Measurements from ENCODE around the gene PYGM.

DNA sequence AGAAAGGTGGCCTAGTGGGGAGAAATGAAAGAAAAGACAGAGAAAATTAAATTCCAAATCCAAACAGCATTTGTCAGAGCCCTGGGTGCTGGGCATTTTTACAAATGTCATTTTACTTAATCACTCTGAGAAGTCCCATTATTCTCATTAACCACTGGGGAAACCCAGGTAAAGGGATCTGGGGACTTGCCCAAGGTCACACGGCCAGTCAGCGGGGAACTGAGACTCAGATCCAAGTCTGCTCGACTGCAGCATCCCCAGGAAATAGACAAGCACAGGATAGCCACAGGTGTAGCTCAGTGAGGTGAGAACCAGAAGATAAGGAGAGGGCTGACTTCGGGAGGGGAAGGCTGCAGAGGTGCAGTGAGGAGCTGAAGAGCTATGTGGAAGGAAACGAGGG lies 44.7 kb downstream of the PYGM start:
- TF ChIP-seq, protein P1, sequence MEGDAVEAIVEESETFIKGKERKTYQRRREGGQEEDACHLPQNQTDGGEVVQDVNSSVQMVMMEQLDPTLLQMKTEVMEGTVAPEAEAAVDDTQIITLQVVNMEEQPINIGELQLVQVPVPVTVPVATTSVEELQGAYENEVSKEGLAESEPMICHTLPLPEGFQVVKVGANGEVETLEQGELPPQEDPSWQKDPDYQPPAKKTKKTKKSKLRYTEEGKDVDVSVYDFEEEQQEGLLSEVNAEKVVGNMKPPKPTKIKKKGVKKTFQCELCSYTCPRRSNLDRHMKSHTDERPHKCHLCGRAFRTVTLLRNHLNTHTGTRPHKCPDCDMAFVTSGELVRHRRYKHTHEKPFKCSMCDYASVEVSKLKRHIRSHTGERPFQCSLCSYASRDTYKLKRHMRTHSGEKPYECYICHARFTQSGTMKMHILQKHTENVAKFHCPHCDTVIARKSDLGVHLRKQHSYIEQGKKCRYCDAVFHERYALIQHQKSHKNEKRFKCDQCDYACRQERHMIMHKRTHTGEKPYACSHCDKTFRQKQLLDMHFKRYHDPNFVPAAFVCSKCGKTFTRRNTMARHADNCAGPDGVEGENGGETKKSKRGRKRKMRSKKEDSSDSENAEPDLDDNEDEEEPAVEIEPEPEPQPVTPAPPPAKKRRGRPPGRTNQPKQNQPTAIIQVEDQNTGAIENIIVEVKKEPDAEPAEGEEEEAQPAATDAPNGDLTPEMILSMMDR (IDR thresholded peaks at IDR 0.05): no peak
- TF ChIP-seq POLR2A (IDR thresholded peaks at IDR 0.05): no peak

Measured in testis (tissue), 2 donors.